NCI-H1694 treated with DMSO at 0.1 percent for 48 hours (cell line): ENCODE results near the gene SERPINE1.
"Not testable (repeated sequence)": the region's sequence is repeated elsewhere in the genome, so short reads cannot be mapped to it uniquely, and the experiment has no call there.

ENCODE experiments used
- DNase-seq: peaks from one replicate; lab custom pipeline; 2025; lab: John Stamatoyannopoulos, UW

The SERPINE1 gene

GRCh38 chr7:101126651-101127459 is at the start of gene SERPINE1:
Gene SERPINE1, plus strand, starts transcription at chr7:101127104. Its CDS starts 1,290 bp downstream, at chr7:101128394.
- DNase-seq, result no peak

- peak; percentile 45 for DNase-seq
Observed at GRCh38 chr7:101077303-101078086, 49.4 kb upstream of the SERPINE1 start.

- no peak for DNase-seq
Observed at GRCh38 chr7:101081432-101081831, 45.5 kb upstream of the SERPINE1 start.

GRCh38 chr7:101084865-101085161 is 42.1 kb upstream of the SERPINE1 start:
- DNase-seq, result no peak

GRCh38 chr7:101085162-101085964 is 41.5 kb upstream of the SERPINE1 start, which contains the start of gene TRIM56:
Gene TRIM56, plus strand, starts transcription at chr7:101085481. Its CDS starts 1,832 bp downstream, at chr7:101087313.
- no peak for DNase-seq

GRCh38 chr7:101087334-101088068 is 39.4 kb upstream of the SERPINE1 start:
- DNase-seq, result no peak

- DNase-seq, result no peak
Observed at GRCh38 chr7:101088069-101088425, 38.9 kb upstream of the SERPINE1 start.

GRCh38 chr7:101088858-101089529 is 37.9 kb upstream of the SERPINE1 start:
- DNase-seq, result no peak

GRCh38 chr7:101089876-101090275 is 37.0 kb upstream of the SERPINE1 start:
- no peak for DNase-seq

- not testable (repeated sequence) for DNase-seq
Observed at GRCh38 chr7:101092266-101092905, 34.5 kb upstream of the SERPINE1 start.

GRCh38 chr7:101093906-101094305 is 33.0 kb upstream of the SERPINE1 start:
- no peak for DNase-seq

- no peak for DNase-seq
Observed at GRCh38 chr7:101094376-101094775, 32.5 kb upstream of the SERPINE1 start.

GRCh38 chr7:101094791-101095375 is 32.0 kb upstream of the SERPINE1 start:
- DNase-seq, result no peak

- no peak for DNase-seq
Observed at GRCh38 chr7:101096331-101096956, 30.5 kb upstream of the SERPINE1 start.

GRCh38 chr7:101096957-101097347 is 30.0 kb upstream of the SERPINE1 start:
- no peak for DNase-seq

GRCh38 chr7:101097561-101097960 is 29.3 kb upstream of the SERPINE1 start:
- DNase-seq, result no peak

GRCh38 chr7:101099969-101100781 is 26.7 kb upstream of the SERPINE1 start:
- DNase-seq, result no peak

- DNase-seq, result no peak
Observed at GRCh38 chr7:101100858-101101847, 25.8 kb upstream of the SERPINE1 start.
